ENCODE results near the gene MET. TPM values are rescaled to one million over a fixed set of nuclear protein-coding genes. Genes with fewer than 3 reads are reported as not detected.

The MET gene
- total and polyA plus RNA-seq, 2 of the 8 experiments (the other 6 are each of a cell fraction or from before 2014, with no cell fraction given): 3.5 to 12.9 TPM

DNA sequence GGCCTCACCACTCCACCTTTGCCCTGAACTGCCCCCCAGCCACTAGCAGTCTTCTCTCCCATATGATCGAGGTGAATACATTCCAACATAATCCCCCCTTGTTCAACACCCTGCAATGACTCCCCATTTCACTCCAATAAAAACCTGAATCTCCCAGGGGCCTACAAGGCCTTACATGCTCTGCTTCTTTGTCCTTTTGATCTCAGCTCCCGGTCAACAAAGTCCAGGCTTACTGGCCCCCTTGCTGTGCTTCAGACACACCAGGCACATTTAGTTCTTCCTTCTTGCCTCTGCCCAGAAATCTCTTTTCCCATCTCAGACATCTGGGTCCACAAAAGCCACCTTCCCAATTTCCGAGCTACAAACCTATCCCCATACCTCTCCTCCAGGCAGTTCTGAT lies 14.0 kb downstream of the MET start (continued):
- TF ChIP-seq BCL11A (IDR thresholded peaks at IDR 0.05; ENCODE audit: low read depth in 2 of 2, low read length in 2 of 2): no peak
- TF ChIP-seq SP2 (IDR thresholded peaks at IDR 0.05; ENCODE audit: low read length): no peak
- no peak for TF ChIP-seq EP300 (IDR thresholded peaks at IDR 0.05; ENCODE audit: borderline replicate concordance in 1 of 2, low read depth in 2 of 2, low read length in 2 of 2)
